WERI-Rb-1 (cell line): ENCODE results near the gene DMTF1.

Experiments
- DNase-seq: peaks from one replicate; pipeline ENCODE4 v3.0.0-alpha.2; 2020
- H3K27ac ChIP-seq: fragments of 250-450 bp; sonication (Bioruptor Pico); 2 replicates; pipeline ENCODE4 v1.5.1; 2020; ENCODE audit warnings: mild to moderate bottlenecking, moderate library complexity
- H3K27me3 ChIP-seq: fragments of 250-450 bp; sonication (Bioruptor Pico); 2 replicates; pipeline ENCODE4 v1.5.1; 2021; ENCODE audit warnings: mild to moderate bottlenecking, low read depth, moderate library complexity; ENCODE audit not compliant: insufficient read depth, severe bottlenecking
- H3K36me3 ChIP-seq: fragments of 250-450 bp; sonication (Bioruptor Pico); 2 replicates; pipeline ENCODE4 v1.5.1; 2020; ENCODE audit warnings: mild to moderate bottlenecking, moderate library complexity
- H3K4me3 ChIP-seq: 2 replicates; pipeline ENCODE4 v1.5.1; 2011; ENCODE audit warnings: low read depth, mild to moderate bottlenecking, control low read depth, low read length
- H3K9me3 ChIP-seq: fragments of 250-450 bp; sonication (Bioruptor Pico); 2 replicates; pipeline ENCODE4 v1.5.1; 2021; ENCODE audit warnings: mild to moderate bottlenecking, moderate library complexity; ENCODE audit not compliant: severe bottlenecking
- TF ChIP-seq, protein P1 (sequence below): IDR thresholded peaks from 2 replicates; pipeline ENCODE4 v1.5.1; 2011; ENCODE audit warnings: low read depth, mild to moderate bottlenecking, control low read depth, inconsistent platforms, low read length

Gene DMTF1

GRCh38 chr7:87139514-87139913, 12.7 kb upstream of the DMTF1 start:
- TF ChIP-seq, protein P1, sequence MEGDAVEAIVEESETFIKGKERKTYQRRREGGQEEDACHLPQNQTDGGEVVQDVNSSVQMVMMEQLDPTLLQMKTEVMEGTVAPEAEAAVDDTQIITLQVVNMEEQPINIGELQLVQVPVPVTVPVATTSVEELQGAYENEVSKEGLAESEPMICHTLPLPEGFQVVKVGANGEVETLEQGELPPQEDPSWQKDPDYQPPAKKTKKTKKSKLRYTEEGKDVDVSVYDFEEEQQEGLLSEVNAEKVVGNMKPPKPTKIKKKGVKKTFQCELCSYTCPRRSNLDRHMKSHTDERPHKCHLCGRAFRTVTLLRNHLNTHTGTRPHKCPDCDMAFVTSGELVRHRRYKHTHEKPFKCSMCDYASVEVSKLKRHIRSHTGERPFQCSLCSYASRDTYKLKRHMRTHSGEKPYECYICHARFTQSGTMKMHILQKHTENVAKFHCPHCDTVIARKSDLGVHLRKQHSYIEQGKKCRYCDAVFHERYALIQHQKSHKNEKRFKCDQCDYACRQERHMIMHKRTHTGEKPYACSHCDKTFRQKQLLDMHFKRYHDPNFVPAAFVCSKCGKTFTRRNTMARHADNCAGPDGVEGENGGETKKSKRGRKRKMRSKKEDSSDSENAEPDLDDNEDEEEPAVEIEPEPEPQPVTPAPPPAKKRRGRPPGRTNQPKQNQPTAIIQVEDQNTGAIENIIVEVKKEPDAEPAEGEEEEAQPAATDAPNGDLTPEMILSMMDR = no peak
- no peak for DNase-seq

GRCh38 chr7:87140271-87140748, 11.9 kb upstream of the DMTF1 start:
- TF ChIP-seq, protein P1 = no peak
- no peak for DNase-seq
- Histone ChIP-seq H3K27ac (no peak overlapping the region), H3K4me3 (no peak overlapping the region), H3K36me3 (no peaks in the 10 kb centered on the region), H3K9me3 (peaks cover 3% of the 10 kb centered on the region), H3K27me3 (no peaks in the 10 kb centered on the region)

More at GRCh38 chr7:87139514-87139913, 12.7 kb upstream of the DMTF1 start:
- Histone ChIP-seq H3K27ac (no peak overlapping the region), H3K4me3 (no peak overlapping the region), H3K9me3 (peaks cover 3% of the 10 kb centered on the region), H3K27me3 (no peaks in the 10 kb centered on the region), H3K36me3 (no peaks in the 10 kb centered on the region)

DNA sequence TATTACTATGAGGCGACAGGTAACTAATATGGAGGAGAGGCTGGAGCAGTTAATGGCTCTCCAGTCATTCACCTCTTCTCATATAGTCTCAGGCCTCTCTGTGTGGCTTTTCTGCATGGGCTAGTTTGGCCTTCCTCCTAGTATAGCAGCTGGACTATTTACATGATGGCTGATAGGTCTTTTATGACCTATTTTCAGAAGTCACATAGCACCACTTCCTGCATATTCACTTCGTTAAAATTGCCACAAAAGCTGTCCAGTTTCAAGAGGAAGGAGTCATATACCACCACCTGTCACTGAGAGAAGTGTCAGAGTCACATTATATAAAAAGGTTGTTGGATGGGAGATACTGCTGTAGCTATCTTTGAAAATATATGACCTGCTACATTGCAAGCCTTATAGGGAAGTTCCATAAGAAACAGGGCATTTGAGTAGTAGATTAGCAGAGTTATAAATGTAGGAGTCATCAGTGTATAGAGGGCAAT, 8.0 kb upstream of the DMTF1 start:
- Histone ChIP-seq H3K36me3 (no peaks in the 10 kb centered on the region), H3K27ac (no peak overlapping the region), H3K9me3 (no peaks in the 10 kb centered on the region), H3K4me3 (no peak overlapping the region), H3K27me3 (no peaks in the 10 kb centered on the region)
- TF ChIP-seq, protein P1 = no peak
- no peak for DNase-seq

DNA sequence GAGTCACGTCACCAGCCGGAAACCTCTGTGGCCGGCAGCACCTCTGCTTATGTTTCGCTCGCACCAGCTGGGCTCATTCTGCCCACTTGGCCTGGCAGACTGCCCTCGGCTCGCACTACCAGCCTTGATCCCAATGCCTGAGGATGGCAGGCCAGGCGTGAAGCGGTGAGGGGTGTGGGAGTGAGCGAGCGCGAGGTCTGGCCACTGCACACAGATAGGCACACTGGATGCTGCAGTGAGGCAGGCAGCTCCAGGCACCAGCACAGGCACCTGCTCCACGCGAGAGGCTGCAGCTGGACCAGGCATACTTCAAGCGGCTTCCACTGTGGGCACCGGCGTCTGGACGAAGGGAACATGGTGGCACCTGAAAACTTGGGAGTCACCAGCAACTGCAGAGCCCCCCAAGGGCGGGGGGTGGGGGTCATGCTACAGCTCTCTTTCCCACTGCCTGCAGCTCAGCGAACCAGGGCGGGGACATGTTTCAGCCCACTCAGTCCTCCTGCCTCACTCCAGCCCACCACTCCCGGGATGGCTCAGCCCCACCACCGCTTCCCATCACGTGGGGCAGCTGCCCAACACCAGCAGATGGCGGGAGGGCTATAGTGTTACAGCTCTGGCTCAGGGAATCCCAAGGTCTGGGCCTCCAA, 5.4 kb upstream of the DMTF1 start:
- no peak overlapping the region for H3K27ac ChIP-seq
- no peaks in the 10 kb centered on the region for H3K36me3 ChIP-seq
- peak; percentile 9 for DNase-seq
- H3K9me3 ChIP-seq = no peaks in the 10 kb centered on the region
- TF ChIP-seq, protein P1 = no peak
- H3K27me3 ChIP-seq = no peaks in the 10 kb centered on the region
- H3K4me3 ChIP-seq = no peak overlapping the region

DNA sequence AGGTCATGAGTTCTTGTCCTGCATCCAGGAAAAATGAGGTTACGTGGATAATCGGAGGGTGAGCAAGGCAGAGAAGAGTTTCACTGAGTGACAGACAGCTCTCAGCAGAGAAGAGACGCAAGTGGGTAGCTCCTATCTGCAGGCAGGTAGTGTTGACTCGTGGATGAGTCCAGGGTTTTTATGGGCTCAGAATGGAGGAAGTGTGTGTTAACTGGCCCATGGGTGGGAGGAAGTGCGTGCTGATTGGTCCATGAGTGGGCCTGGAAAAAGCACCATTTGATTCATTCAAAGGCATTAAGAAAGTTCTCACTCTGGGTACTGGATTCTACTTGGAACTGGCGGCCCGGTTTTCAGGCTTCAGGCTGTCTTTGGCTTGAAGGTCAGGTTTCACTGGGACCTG, 4.8 kb upstream of the DMTF1 start:
- H3K27me3 ChIP-seq = no peaks in the 10 kb centered on the region
- no peaks in the 10 kb centered on the region for H3K9me3 ChIP-seq
- H3K4me3 ChIP-seq = no peak overlapping the region
- peaks cover 1% of the 10 kb centered on the region; the same call in 1 of the 2 replicates for H3K36me3 ChIP-seq
- DNase-seq = no peak
- TF ChIP-seq, protein P1 = no peak
- no peak overlapping the region for H3K27ac ChIP-seq
